Fibroblast of lung (primary cell): ENCODE results near the gene CDKN1B. TPM values are rescaled to one million over a fixed set of nuclear protein-coding genes. Genes with fewer than 3 reads are reported as not detected.
A peak's percentile ranks its signal among the peaks of the same experiment; 100 is the strongest.

Experiments used
- DNase-seq, 2 donors: peaks; one replicate each; pipeline versions ENCODE4 v3.0.0 to v3.0.0-alpha.2; 2010; ENCODE audit warnings: low read depth in 2 of 2
- H2AFZ ChIP-seq: 2 replicates; pipeline ENCODE4 v1.5.1; 2012; ENCODE audit warnings: low read length, control low read depth, inconsistent platforms
- H3K27ac ChIP-seq: 2 replicates; pipeline ENCODE4 v1.5.1; 2011; ENCODE audit warnings: low read length, control low read depth; ENCODE audit not compliant: insufficient read depth
- H3K27me3 ChIP-seq: 2 replicates; pipeline ENCODE4 v1.5.1; 2011; ENCODE audit warnings: mild to moderate bottlenecking, low read length; ENCODE audit not compliant: control insufficient read depth, insufficient read depth
- H3K36me3 ChIP-seq: 2 replicates; pipeline ENCODE4 v1.5.1; 2011; ENCODE audit warnings: low read length; ENCODE audit not compliant: control insufficient read depth, insufficient read depth
- H3K4me1 ChIP-seq: 2 replicates; pipeline ENCODE4 v1.5.1; 2011; ENCODE audit warnings: low read length; ENCODE audit not compliant: control insufficient read depth, insufficient read depth; ENCODE audit errors: extremely low read depth
- H3K4me2 ChIP-seq: 2 replicates; pipeline ENCODE4 v1.5.1; 2011; ENCODE audit warnings: low read length, control low read depth; ENCODE audit not compliant: insufficient read depth; ENCODE audit errors: extremely low read depth
- H3K4me3 ChIP-seq, 4 experiments: fragments of 200-600 bp in 1 of 4; sonication (generic) in 1 of 4; replicated peaks in 1 of 4; 2 replicates each; pipeline ENCODE4 v1.5.1; 2011 to 2016; ENCODE audit warnings: low read length in 4 of 4, low read depth in 3 of 4, mild to moderate bottlenecking in 3 of 4, control low read depth in 2 of 4, inconsistent platforms in 1 of 4, mixed read lengths in 1 of 4; ENCODE audit not compliant: insufficient read depth in 1 of 4; ENCODE audit errors: control extremely low read depth in 1 of 4
- H3K79me2 ChIP-seq: 2 replicates; pipeline ENCODE4 v1.5.1; 2012; ENCODE audit warnings: mild to moderate bottlenecking, low read length, inconsistent platforms; ENCODE audit not compliant: control insufficient read depth, insufficient read depth
- H3K9ac ChIP-seq: 2 replicates; pipeline ENCODE4 v1.5.1; 2011; ENCODE audit warnings: mild to moderate bottlenecking, low read length, control low read depth; ENCODE audit not compliant: insufficient read depth
- H3K9me3 ChIP-seq: 2 replicates; pipeline ENCODE4 v1.5.1; 2012; ENCODE audit warnings: low read depth, low read length; ENCODE audit not compliant: control insufficient read depth, insufficient read depth
- H4K20me1 ChIP-seq: 2 replicates; pipeline ENCODE4 v1.5.1; 2011; ENCODE audit warnings: low read length; ENCODE audit not compliant: control insufficient read depth, insufficient read depth; ENCODE audit errors: extremely low read depth
- EZH2 ChIP-seq: IDR thresholded peaks from 2 replicates; pipeline ENCODE4 v1.5.1; 2012; ENCODE audit warnings: low read length, control low read depth, mild to moderate bottlenecking; ENCODE audit errors: missing control alignments
- polyA plus RNA-seq, 2 donors: library from polyadenylated mRNA; depleted of rRNA in 1 of 2; stranded (reverse) in 1 of 2; unstranded in 1 of 2; fragments of >200 nt; gene quantifications; 2 replicates each; pipeline ENCODE4 v1.2.1, GENCODE V29; 2011 to 2012; ENCODE audit warnings: missing spikeins in 1 of 2
- total RNA-seq: library from RNA; depleted of rRNA; stranded (reverse); fragments of >200 nt; gene quantifications from 2 replicates; pipeline ENCODE4 v1.2.1, GENCODE V29; 2014
- TF ChIP-seq, protein P1 (sequence below), 2 donors: IDR thresholded peaks in 1 of 2; conservative IDR thresholded peaks in 1 of 2; 1 replicate in 1 of 2; 2 replicates in 1 of 2; pipeline ENCODE4 v1.5.1; 2011 to 2012; ENCODE audit warnings: low read length in 2 of 2, control low read depth in 1 of 2, inconsistent platforms in 1 of 2, low read depth in 1 of 2, mild to moderate bottlenecking in 1 of 2

The CDKN1B gene
- total and polyA plus RNA-seq, 2 donors (not counting 1 experiment from before 2014, with no cell fraction given): 21.4 to 50.9 TPM

DNA sequence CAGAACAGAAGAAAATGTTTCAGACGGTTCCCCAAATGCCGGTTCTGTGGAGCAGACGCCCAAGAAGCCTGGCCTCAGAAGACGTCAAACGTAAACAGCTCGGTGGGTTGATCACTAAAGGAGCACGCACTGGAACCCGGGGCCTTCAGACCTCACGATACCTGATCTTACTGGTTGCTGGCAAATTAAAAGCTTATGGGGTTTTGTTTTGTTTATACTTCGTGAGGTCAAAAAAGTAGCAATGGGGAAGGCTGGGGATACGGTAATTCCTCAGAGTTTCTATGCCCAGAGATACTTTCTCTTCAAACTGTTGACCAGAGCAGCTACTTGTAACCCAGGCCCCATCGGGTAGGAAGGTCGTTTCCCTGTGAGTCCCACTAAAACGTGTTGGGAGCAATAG is 1.7 kb downstream of the CDKN1B start:
- Histone ChIP-seq H3K4me1 (peaks cover 17% of the 10 kb centered on the region), H3K4me3 (peak overlapping the region; percentile 93 to 97 (median 96)), H4K20me1 (no peaks in the 10 kb centered on the region), H3K79me2 (peaks cover 64% of the 10 kb centered on the region), H3K9me3 (no peaks in the 10 kb centered on the region), H3K4me2 (peak overlapping the region; percentile 95), H3K27me3 (no peaks in the 10 kb centered on the region), H3K9ac (peak overlapping the region; percentile 97), H2AFZ (no peak overlapping the region), H3K27ac (peak overlapping the region; percentile 95), H3K36me3 (peaks cover 6% of the 10 kb centered on the region)
- TF ChIP-seq, protein P1, sequence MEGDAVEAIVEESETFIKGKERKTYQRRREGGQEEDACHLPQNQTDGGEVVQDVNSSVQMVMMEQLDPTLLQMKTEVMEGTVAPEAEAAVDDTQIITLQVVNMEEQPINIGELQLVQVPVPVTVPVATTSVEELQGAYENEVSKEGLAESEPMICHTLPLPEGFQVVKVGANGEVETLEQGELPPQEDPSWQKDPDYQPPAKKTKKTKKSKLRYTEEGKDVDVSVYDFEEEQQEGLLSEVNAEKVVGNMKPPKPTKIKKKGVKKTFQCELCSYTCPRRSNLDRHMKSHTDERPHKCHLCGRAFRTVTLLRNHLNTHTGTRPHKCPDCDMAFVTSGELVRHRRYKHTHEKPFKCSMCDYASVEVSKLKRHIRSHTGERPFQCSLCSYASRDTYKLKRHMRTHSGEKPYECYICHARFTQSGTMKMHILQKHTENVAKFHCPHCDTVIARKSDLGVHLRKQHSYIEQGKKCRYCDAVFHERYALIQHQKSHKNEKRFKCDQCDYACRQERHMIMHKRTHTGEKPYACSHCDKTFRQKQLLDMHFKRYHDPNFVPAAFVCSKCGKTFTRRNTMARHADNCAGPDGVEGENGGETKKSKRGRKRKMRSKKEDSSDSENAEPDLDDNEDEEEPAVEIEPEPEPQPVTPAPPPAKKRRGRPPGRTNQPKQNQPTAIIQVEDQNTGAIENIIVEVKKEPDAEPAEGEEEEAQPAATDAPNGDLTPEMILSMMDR (conservative IDR thresholded peaks at IDR 0.05 in 1 of 2, IDR thresholded peaks at IDR 0.05 in 1 of 2; ENCODE audit: low read depth in 1 of 2, low read length in 2 of 2): no peak
- TF ChIP-seq EZH2: no peak
- DNase-seq: peak; percentile 45 to 54

DNA sequence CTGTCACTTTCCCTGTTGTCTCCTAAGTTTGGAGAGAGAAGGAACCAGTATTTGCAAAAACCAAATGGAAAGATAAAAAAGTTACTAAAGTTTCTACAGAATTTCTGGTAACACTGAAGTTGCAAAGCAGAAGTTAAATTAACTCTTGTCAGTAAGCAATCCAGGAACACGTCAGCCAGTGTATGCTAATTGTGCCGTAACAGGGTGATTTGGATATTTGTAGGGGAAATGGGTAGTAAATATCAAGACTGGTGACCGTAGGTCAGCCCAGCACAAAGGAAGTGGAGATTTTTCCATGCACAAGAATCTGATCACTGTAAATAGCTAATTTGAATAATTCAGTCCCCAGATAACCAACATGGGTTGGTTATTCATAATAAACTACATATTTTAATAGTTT is 2.3 kb downstream of the CDKN1B start:
- H3K9ac ChIP-seq: peak overlapping the region; percentile 97
- peak; percentile 40 to 43 for DNase-seq
- H3K4me2 ChIP-seq: peak overlapping the region; percentile 95

DNA sequence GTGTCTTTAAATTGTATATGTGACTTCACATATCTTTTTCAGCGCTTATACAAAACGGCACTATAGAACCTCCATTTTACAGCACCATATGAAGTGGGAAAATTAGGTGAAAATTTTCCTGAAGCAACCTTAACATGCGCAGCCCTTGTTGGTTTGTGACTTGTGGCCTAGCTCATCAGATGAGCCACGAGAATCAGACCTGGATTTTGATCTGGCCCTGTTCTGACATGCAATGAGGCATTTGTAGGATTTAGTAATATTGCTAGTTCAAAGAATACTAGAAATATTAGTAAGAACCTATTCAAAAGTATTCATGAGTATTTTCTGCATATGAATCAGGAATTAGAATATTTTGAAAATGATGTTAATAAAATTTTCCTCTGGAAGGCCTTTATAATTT is 2.9 kb downstream of the CDKN1B start:
- H3K4me1 ChIP-seq: peaks cover 11% of the 10 kb centered on the region
- peaks cover 64% of the 10 kb centered on the region for H3K79me2 ChIP-seq
- H2AFZ ChIP-seq: no peak overlapping the region
- H3K9ac ChIP-seq: no peak overlapping the region
- peak in 1 of 2 donors; percentile 14 for DNase-seq
- H4K20me1 ChIP-seq: no peaks in the 10 kb centered on the region
- no peaks in the 10 kb centered on the region for H3K27me3 ChIP-seq
- H3K36me3 ChIP-seq: peaks cover 6% of the 10 kb centered on the region
- no peaks in the 10 kb centered on the region for H3K9me3 ChIP-seq
- peak overlapping the region; percentile 41 to 97 (median 94) for H3K4me3 ChIP-seq
- H3K27ac ChIP-seq: peak overlapping the region; percentile 95
- H3K4me2 ChIP-seq: peak overlapping the region; percentile 95
- TF ChIP-seq, protein P1 (conservative IDR thresholded peaks at IDR 0.05 in 1 of 2, IDR thresholded peaks at IDR 0.05 in 1 of 2; ENCODE audit: low read depth in 1 of 2, low read length in 2 of 2): no peak
- no peak for TF ChIP-seq EZH2

More for the DNA sequence above, 2.3 kb downstream of the CDKN1B start:
- Histone ChIP-seq H3K79me2 (peaks cover 64% of the 10 kb centered on the region), H3K36me3 (peaks cover 6% of the 10 kb centered on the region), H2AFZ (no peak overlapping the region), H3K27me3 (no peaks in the 10 kb centered on the region), H3K27ac (peak overlapping the region; percentile 95), H3K9me3 (no peaks in the 10 kb centered on the region), H3K4me1 (peaks cover 14% of the 10 kb centered on the region), H3K4me3 (peak overlapping the region; percentile 93 to 97 (median 96)), H4K20me1 (no peaks in the 10 kb centered on the region)
- TF ChIP-seq EZH2: no peak
- TF ChIP-seq, protein P1 (conservative IDR thresholded peaks at IDR 0.05 in 1 of 2, IDR thresholded peaks at IDR 0.05 in 1 of 2; ENCODE audit: low read depth in 1 of 2, low read length in 2 of 2): no peak
